SK-N-SH treated with all-trans-retinoic acid at 6 μM for 48 hours (cell line): ENCODE results near the gene CHEK1.

ENCODE experiments used
- ATAC-seq: fragments of 200-7000 bp; cut with Tn5 transposase; 3 replicates; pipeline ENCODE4 v1.9.1; 2020; ENCODE audit warnings: mild to moderate bottlenecking, moderate library complexity
- ARNTL ChIP-seq: fragments of 450-650 bp; formaldehyde crosslinking; IDR thresholded peaks from 2 replicates; pipeline ENCODE4 v1.5.0; 2020; ENCODE audit warnings: low read depth, mild to moderate bottlenecking, moderate library complexity, borderline replicate concordance
- BACH2 ChIP-seq: fragments of 250-450 bp; sonication (Bioruptor Pico); IDR thresholded peaks from 2 replicates; pipeline ENCODE4 v1.9.0; 2021; ENCODE audit warnings: mild to moderate bottlenecking, borderline replicate concordance
- CREB5 ChIP-seq: fragments of 250-450 bp; sonication (Bioruptor Pico); IDR thresholded peaks from 2 replicates; pipeline ENCODE4 v1.5.1; 2020; ENCODE audit warnings: low read depth, mild to moderate bottlenecking, moderate library complexity
- CSDC2 ChIP-seq: fragments of 250-450 bp; sonication (Bioruptor Pico); IDR thresholded peaks from 2 replicates; pipeline ENCODE4 v1.5.0; 2020; ENCODE audit warnings: mild to moderate bottlenecking, moderate library complexity
- CSRNP3 ChIP-seq: fragments of 250-450 bp; sonication (Bioruptor Pico); IDR thresholded peaks from 2 replicates; pipeline ENCODE4 v1.5.1; 2021; ENCODE audit warnings: mild to moderate bottlenecking, moderate library complexity
- ESRRG ChIP-seq: fragments of 250-450 bp; sonication (Bioruptor Pico); IDR thresholded peaks from 2 replicates; pipeline ENCODE4 v1.6.1; 2021; ENCODE audit warnings: mild to moderate bottlenecking
- GLIS3 ChIP-seq: fragments of 250-450 bp; sonication (Bioruptor Pico); IDR thresholded peaks from 2 replicates; pipeline ENCODE4 v1.5.0; 2020; ENCODE audit warnings: mild to moderate bottlenecking, moderate library complexity
- ISL1 ChIP-seq: fragments of 250-450 bp; sonication (Bioruptor Pico); IDR thresholded peaks from 2 replicates; pipeline ENCODE4 v2.1.2; 2022; ENCODE audit warnings: mild to moderate bottlenecking, moderate library complexity
- OSR1 ChIP-seq: fragments of 250-450 bp; sonication (Bioruptor Pico); IDR thresholded peaks from 2 replicates; pipeline ENCODE4 v1.8.0; 2022; ENCODE audit warnings: moderate library complexity, mild to moderate bottlenecking, inconsistent platforms
- PATZ1 ChIP-seq: fragments of 250-450 bp; sonication (Bioruptor Pico); IDR thresholded peaks from 2 replicates; pipeline ENCODE4 v1.8.0; 2020; ENCODE audit warnings: mild to moderate bottlenecking, moderate library complexity, borderline replicate concordance
- POU6F1 ChIP-seq: fragments of 250-450 bp; sonication (Bioruptor Pico); IDR thresholded peaks from 2 replicates; pipeline ENCODE4 v1.8.0; 2021; ENCODE audit warnings: low read depth, mild to moderate bottlenecking, moderate library complexity, borderline replicate concordance
- PPARA ChIP-seq: fragments of 250-450 bp; sonication (Bioruptor Pico); IDR thresholded peaks from 2 replicates; pipeline ENCODE4 v1.5.0; 2020; ENCODE audit warnings: mild to moderate bottlenecking, borderline replicate concordance
- RARB ChIP-seq: fragments of 250-450 bp; sonication (Bioruptor Pico); IDR thresholded peaks from 2 replicates; pipeline ENCODE4 v1.8.0; 2021; ENCODE audit warnings: mild to moderate bottlenecking, moderate library complexity
- SNAI2 ChIP-seq: fragments of 250-450 bp; sonication (Bioruptor Pico); IDR thresholded peaks from 2 replicates; pipeline ENCODE4 v1.5.0; 2020; ENCODE audit warnings: mild to moderate bottlenecking, moderate library complexity
- TCF4 ChIP-seq: fragments of 250-450 bp; sonication (Bioruptor Pico); IDR thresholded peaks from 2 replicates; pipeline ENCODE4 v1.8.0; 2021; ENCODE audit warnings: mild to moderate bottlenecking, moderate library complexity, borderline replicate concordance
- TSHZ2 ChIP-seq: fragments of 250-450 bp; sonication (Bioruptor Pico); IDR thresholded peaks from 2 replicates; pipeline ENCODE4 v1.5.0; 2020; ENCODE audit warnings: mild to moderate bottlenecking, moderate library complexity
- ZC3H10 ChIP-seq: fragments of 250-450 bp; sonication (Bioruptor Pico); IDR thresholded peaks from 2 replicates; pipeline ENCODE4 v1.5.1; 2021; ENCODE audit warnings: mild to moderate bottlenecking, moderate library complexity
- ZFP30 ChIP-seq: fragments of 450-650 bp; formaldehyde crosslinking; IDR thresholded peaks from 2 replicates; pipeline ENCODE4 v1.5.0; 2022; ENCODE audit warnings: mild to moderate bottlenecking, moderate library complexity
- ZNF565 ChIP-seq: fragments of 450-650 bp; formaldehyde crosslinking; conservative IDR thresholded peaks from 2 replicates; pipeline ENCODE4 v1.5.0; 2020; ENCODE audit warnings: low read depth, mild to moderate bottlenecking, moderate library complexity
- ZNF70 ChIP-seq: fragments of 450-650 bp; formaldehyde crosslinking; IDR thresholded peaks from 2 replicates; pipeline ENCODE4 v1.5.0; 2020; ENCODE audit warnings: mild to moderate bottlenecking, moderate library complexity
- ZNF8 ChIP-seq: fragments of 450-650 bp; formaldehyde crosslinking; IDR thresholded peaks from 2 replicates; pipeline ENCODE4 v1.5.0; 2020; ENCODE audit warnings: mild to moderate bottlenecking, moderate library complexity

The CHEK1 gene

GRCh38 chr11:125623064-125623463 lies 1.9 kb upstream of the CHEK1 start:
- no peak for ATAC-seq
- no peak for TF ChIP-seq ARNTL (CRISPR knock-in tag)
- no peak for TF ChIP-seq ZNF8 (CRISPR knock-in tag)
- TF ChIP-seq CSDC2 (CRISPR knock-in tag), result no peak
- TF ChIP-seq ESRRG, result no peak
- no peak for TF ChIP-seq ZNF565 (CRISPR knock-in tag)
- no peak for TF ChIP-seq ISL1 (CRISPR knock-in tag)
- no peak for TF ChIP-seq CREB5
- no peak for TF ChIP-seq OSR1
- TF ChIP-seq GLIS3, result no peak

- TF ChIP-seq ZNF8 (CRISPR knock-in tag) (no peak), CREB5 (no peak), PPARA (CRISPR knock-in tag) (no peak), ZNF565 (CRISPR knock-in tag) (no peak), GLIS3 (no peak), ESRRG (no peak), OSR1 (no peak), ZC3H10 (no peak), PATZ1 (CRISPR knock-in tag) (no peak), CSDC2 (CRISPR knock-in tag) (no peak), ARNTL (CRISPR knock-in tag) (no peak), POU6F1 (CRISPR knock-in tag) (no peak), SNAI2 (CRISPR knock-in tag) (no peak), ZNF70 (no peak), BACH2 (CRISPR knock-in tag) (no peak)
- no peak for ATAC-seq
These were observed 264 bp downstream of the CHEK1 start for GRCh38 chr11:125625225-125625629.

GRCh38 chr11:125625630-125626287 lies 796 bp downstream of the CHEK1 start:
- peak; percentile 84 for ATAC-seq
- TF ChIP-seq TSHZ2 (CRISPR knock-in tag) (peak; percentile 78), ESRRG (no peak), ZFP30 (CRISPR knock-in tag) (no peak), GLIS3 (peak; percentile 66; the same call in 1 of the 2 replicates), CREB5 (no peak; the same call in 1 of the 2 replicates), ZC3H10 (no peak), ARNTL (CRISPR knock-in tag) (no peak), PPARA (CRISPR knock-in tag) (0 out of 2 replicates have a peak, but pooled peaks have one; percentile 12), TCF4 (CRISPR knock-in tag) (no peak), RARB (CRISPR knock-in tag) (peak; percentile 8; the same call in 1 of the 2 replicates), ISL1 (CRISPR knock-in tag) (no peak), BACH2 (CRISPR knock-in tag) (no peak), ZNF70 (0 out of 2 replicates have a peak, but pooled peaks have one; percentile 34), CSRNP3 (CRISPR knock-in tag) (no peak), POU6F1 (CRISPR knock-in tag) (no peak), CSDC2 (CRISPR knock-in tag) (peak; percentile 47; the same call in 1 of the 2 replicates), ZNF565 (CRISPR knock-in tag) (0 out of 2 replicates have a peak, but pooled peaks have one; percentile 32)
